HG03558 (cell line): ENCODE results near the gene C1QL2.

Experiments
- ATAC-seq: cut with Tn5 transposase; IDR thresholded peaks from one replicate; pipeline ENCODE4 v1.9.1; 2021; ENCODE audit warnings: moderate number of reproducible peaks; ENCODE audit not compliant: unreplicated experiment; ENCODE audit errors: extremely low read depth

Gene C1QL2

GRCh38 chr2:119180892-119181291, 22.3 kb upstream of the C1QL2 start:
- ATAC-seq = no peak

- no peak for ATAC-seq
These were observed 21.4 kb upstream of the C1QL2 start for GRCh38 chr2:119179991-119180390.

GRCh38 chr2:119179202-119179601, 20.7 kb upstream of the C1QL2 start:
- ATAC-seq = no peak

GRCh38 chr2:119178776-119179175, 20.2 kb upstream of the C1QL2 start:
- ATAC-seq = no peak

GRCh38 chr2:119177838-119178190, 19.3 kb upstream of the C1QL2 start:
- ATAC-seq = no peak

GRCh38 chr2:119177171-119177837, 18.8 kb upstream of the C1QL2 start:
- ATAC-seq = no peak

GRCh38 chr2:119175517-119175916, 17.0 kb upstream of the C1QL2 start:
- no peak for ATAC-seq

- ATAC-seq = no peak
These were observed 16.4 kb upstream of the C1QL2 start for GRCh38 chr2:119174993-119175347.

- ATAC-seq = no peak
These were observed 15.9 kb upstream of the C1QL2 start for GRCh38 chr2:119174216-119174992.

- no peak for ATAC-seq
These were observed 15.1 kb upstream of the C1QL2 start for GRCh38 chr2:119173556-119174060.

- no peak for ATAC-seq
These were observed 12.0 kb upstream of the C1QL2 start for GRCh38 chr2:119170504-119170903.

- ATAC-seq = no peak
These were observed 11.2 kb upstream of the C1QL2 start for GRCh38 chr2:119169717-119170116.

GRCh38 chr2:119160361-119160990, 1.9 kb upstream of the C1QL2 start:
- ATAC-seq = no peak

- no peak for ATAC-seq
These were observed 570 bp downstream of the C1QL2 start for GRCh38 chr2:119157850-119158511.

- no peak for ATAC-seq
These were observed 1.4 kb downstream of the C1QL2 start for GRCh38 chr2:119156891-119157773.

- no peak for ATAC-seq
These were observed 2.3 kb downstream of the C1QL2 start for GRCh38 chr2:119156105-119156890.

- no peak for ATAC-seq
These were observed 2.9 kb downstream of the C1QL2 start for GRCh38 chr2:119155633-119156032.

GRCh38 chr2:119154076-119154475, 4.5 kb downstream of the C1QL2 start:
- ATAC-seq = no peak

- no peak for ATAC-seq
These were observed 8.9 kb downstream of the C1QL2 start for GRCh38 chr2:119149611-119150010.
